Measurements from ENCODE around the gene LMAN2L.

The LMAN2L gene

DNA sequence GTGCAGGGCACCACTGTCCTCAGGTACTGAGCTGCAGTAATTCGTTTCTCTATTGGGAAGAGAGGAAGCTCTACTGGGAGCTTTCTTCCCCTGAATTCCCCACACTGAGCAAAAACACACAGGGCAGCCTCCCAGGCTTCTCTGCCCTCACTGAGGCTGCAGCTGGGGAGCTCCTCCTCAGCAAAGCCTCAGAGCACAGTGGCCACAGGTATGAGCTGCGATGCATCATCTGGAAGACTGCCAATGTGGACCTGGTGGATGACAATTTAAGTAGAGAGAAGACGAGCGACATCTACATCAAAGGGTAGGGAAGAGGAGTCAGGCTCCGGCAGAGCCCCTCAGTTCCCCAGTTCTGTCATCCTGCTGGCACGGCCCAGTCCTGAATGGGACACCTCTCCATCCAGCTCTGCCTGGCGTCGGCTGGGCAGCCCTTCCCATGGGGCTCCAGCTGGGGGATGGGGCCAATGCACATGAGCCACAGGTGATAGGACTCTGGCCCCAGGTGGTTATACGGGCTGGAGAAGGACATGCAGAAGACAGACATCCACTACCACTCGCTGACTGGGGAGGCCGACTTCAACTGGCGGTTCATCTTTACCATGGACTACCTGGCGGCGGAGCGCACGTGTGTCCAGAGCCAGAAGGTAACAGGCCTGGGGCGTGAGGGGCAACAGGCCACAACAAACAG lies 37.6 kb downstream of the LMAN2L start:
- DNase-seq: no peak

GRCh38 chr2:96701636-96702035 lies 38.2 kb downstream of the LMAN2L start:
- DNase-seq: no peak

GRCh38 chr2:96700086-96700485 lies 39.8 kb downstream of the LMAN2L start:
- no peak for DNase-seq

GRCh38 chr2:96699621-96700020 lies 40.2 kb downstream of the LMAN2L start:
- DNase-seq: no peak

DNA sequence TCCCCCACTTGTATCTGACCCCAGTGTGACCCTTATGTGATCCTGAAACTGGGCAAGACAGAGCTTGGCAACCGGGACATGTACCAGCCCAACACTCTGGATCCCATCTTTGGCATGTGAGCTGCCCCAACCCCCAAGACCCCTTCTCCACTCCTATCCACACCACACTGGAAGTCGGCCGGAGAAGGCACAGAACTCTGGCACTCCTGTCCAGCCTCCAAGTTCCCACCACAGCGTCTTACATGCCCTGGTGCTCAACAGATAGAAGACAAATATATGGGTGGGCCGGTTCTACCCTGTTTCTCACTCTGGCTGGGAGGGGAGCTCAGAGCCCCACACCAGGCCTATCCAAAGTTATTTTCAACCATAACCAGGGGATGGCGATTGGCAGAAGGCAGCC lies 40.8 kb downstream of the LMAN2L start:
- no peak for DNase-seq

- DNase-seq: no peak
These were observed 41.5 kb downstream of the LMAN2L start for GRCh38 chr2:96698221-96698861.

DNA sequence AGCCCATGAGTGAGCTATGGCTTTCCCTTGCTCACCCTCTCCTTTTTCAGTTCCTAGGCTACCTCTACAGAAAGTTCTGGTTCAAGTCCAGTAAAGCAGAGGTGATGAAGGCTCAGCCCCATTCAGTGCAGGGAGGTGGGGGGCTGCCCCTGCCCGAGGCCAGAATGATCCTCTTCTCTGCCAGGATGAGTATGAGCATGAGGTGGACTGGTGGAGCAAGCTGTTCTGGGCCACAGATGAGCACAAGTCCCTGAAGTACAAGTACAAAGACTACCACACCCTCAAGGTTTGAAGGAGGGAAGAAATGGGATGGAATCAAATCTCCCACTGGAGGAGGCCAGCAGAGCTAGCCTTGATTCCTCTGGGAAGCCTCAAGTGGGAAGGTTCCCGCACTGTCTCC lies 42.4 kb downstream of the LMAN2L start:
- DNase-seq: no peak

DNA sequence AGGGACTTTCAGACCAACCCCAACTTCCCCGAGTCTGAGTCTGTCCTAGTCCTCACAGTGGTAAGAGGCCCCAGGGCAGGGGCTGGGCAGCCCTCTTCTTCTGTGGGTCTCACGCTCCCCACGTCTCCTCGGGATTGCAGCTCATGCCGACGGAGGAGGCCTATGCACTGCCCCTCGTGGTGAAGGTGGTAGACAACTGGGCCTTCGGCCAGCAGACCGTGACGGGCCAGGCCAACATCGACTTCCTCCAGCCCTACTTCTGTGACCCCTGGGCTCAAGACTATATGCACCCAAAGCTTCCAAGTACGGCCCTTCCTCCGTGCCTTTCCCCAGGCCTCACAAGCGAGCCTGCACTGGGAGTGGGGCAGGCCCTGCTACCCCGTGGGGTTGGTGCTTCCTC lies 44.3 kb downstream of the LMAN2L start:
- no peak for DNase-seq

- no peak for DNase-seq
These were observed 44.9 kb downstream of the LMAN2L start for GRCh38 chr2:96694816-96695455.

- no peak for DNase-seq
These were observed 45.6 kb downstream of the LMAN2L start for GRCh38 chr2:96694279-96694678.

DNA sequence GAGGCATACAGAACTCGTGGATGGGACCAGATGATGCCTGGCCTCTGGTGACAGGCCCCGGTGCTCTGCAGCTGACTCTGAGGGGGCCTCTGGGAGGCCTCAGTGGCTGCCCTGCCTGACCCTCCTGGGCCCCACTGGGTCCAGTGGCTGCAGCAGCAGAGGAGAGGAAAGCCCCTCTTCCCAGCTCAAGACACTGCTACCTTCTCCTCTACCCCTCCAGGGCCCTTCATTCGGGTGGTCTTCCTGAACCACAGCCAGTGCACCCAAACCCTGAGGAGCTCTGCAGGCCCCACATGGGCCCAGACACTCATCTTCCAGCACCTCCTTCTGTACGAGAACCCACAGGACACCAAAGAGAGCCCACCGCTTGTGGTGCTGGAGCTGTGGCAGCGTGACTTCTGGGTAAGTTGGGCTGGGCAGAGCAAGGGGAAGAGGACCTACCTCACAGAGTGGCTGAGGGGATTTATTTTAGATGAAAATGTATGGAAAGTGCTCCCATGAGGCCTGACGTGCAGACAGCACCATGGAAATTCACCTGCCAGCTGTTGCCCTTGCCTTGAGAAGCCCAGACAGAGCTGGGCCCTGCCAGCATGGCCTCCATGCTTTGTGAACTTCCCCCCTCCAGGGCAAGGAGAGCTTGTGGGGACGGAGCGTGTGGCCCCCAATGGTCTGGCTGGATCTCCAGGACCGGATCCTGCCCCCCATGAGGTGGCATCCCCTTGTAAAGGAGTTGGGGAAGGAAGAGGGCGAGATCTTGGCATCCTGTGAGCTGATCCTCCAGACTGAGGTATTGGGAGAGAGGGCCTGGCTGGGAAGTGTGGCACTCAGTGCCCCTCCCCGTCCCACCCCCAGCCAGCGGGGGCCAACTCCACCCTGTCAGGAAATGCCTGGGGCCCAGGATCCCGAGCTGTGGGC lies 46.3 kb downstream of the LMAN2L start:
- no peak for DNase-seq

- no peak for DNase-seq
These were observed 47.5 kb downstream of the LMAN2L start for GRCh38 chr2:96692094-96692971.

DNA sequence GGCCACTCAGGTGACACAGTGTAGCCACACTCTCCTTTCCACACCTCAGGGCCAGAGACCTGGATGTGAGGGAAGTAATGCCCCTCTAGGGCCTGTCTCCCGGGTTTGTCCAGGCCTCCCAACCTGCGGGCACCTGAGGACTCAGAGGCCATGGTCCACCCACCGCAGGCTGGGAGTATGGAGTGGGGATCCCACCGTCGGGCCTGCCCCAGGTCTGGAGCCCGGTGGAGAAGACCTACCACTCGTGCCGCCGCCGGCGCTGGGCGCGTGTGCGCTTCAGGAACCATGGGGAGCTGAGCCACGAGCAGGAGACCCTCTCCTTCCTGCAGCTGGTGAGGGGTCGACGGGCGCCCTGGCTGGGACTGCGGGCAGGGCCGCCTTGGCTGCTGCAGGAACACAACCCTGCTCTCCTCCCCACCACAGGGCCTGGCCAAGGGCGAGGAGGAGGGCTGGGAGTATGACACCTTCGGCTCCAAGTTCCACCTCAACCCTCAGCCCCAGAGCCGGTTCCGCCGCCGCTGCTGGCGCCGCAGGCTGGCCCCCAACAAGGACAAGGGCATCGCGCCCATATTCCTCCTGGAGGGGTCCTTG lies 48.7 kb downstream of the LMAN2L start:
- DNase-seq: no peak

DNA sequence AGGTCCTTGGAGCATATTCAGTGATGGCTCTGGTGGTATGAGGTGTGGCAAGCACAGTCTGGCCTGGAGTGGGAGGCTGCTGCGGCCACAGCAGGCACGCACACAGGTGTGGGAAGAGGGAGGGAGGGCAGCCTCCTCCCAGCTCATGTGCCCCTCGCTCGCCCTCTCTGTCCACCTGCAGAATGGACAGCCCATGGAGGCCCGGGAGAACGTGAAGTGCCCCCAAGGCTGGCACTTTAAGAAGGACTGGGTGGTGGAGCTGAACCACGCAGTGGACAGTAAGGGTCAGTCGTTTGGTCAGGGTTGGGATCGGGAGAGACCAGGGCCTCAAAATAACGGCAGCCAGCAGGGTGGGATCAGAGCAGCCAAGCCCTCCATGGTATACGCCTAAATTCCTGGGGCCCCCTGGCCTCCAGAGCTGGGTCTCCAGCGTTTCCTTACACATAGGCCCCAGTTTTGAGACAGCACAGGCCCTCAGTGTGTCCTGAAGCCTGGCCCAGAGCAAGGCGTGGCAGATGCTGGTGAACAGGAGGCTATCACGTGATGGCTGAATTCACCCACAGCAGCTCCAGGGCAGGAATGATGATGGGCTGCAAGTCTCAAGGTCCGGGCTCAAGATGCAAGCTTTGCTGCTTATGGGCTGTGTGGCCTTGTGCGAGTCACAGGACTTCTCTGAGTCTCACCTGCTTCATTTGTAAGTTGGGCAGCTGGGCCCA lies 49.4 kb downstream of the LMAN2L start:
- no peak for DNase-seq

GRCh38 chr2:96689431-96689991 lies 50.4 kb downstream of the LMAN2L start:
- no peak for DNase-seq

DNA sequence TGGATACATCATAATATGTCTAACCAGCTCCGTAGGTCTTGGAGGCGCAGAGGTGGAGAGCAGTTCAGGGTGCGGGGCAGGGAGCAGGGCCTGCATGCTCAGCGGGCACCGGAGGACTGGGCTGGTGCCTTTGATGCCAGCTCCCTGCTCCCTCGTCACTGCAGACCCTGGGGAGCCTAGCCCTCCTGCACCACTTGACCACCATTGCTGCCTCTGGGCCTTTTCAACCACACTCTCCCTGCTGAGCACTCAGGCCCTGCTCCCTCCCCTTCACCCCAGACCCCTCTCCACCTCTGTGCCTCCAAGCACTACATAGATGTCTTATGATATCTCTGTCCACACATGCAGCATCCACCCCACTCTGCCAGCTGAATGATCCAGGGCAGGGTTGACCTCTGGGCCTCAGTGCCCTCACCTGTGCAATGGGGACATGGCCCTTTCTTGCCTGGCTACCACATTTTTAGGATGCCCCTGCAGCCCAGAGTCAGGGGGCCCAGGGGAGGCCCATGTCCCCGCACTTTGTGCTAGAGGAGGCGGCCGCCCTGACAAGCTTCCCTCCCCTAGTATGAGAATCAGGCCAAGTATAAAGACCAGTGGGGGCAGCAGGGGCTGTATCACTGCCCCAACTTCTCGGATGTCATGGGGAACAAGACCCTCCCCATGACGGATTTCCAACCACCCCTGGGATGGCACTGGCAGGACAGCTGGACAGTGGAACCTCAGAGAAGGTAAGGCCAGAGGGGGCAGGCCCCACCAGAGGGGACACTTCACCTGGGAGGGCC lies 51.0 kb downstream of the LMAN2L start:
- no peak for DNase-seq

DNA sequence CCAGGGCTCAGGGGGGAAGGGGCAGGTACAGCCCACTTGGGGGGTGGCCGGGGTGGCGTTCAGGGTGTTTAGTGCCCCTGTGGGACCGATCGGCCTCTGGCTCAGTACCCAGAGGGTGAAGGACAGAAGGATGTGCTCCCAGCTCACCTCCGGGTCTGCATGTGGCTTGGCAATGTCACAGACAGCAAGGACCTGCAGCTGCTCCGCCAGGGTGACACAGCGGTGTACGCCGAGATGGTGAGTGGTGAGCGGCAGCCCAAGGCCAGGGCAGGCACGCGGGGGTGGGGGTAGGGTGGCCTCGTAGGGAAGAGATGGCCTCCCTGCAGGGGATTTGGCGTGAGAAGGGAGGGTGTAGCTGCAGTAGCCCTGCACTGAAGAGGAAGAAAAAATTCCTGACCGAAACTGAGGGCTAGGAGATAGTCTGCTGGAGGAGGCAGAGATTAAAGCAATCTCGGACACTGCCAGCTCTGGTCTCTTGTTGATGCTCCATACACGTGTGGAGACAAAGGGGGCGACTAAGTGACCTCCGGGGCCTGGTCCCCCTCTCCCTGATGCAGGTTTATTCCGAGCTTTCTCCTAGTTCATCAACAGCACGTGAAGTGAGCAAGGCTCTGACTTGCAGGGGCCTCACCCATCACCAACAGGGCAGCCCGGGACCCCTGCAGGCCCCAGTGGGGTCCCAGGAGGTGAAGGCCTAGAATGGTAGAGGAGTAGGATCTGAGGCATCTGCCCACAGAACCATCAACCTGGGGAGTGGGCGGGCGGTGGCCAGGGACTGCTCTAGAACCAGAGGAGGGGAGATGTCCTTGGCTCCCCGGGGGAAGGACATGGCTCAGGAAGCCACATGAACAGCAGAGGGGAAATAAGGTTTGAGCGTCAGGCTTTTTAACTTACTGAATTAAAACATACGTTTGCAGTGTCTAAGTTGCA lies 51.9 kb downstream of the LMAN2L start:
- DNase-seq: no peak

- DNase-seq: no peak
These were observed 52.6 kb downstream of the LMAN2L start for GRCh38 chr2:96687266-96687665.

Measured in activated naive CD4-positive, alpha-beta T cell treated with anti-CD3 and anti-CD28 coated beads, Interleukin-2, amount 50 U/mL, for 16 hours (primary cell).